GM21390 (cell line): ENCODE data around the gene CARF.
"Not testable (repeated sequence)": the region's sequence is repeated elsewhere in the genome, so short reads cannot be mapped to it uniquely, and the experiment has no call there.

Experiments used
- ATAC-seq: cut with Tn5 transposase; IDR thresholded peaks from one replicate; pipeline ENCODE4 v1.9.1; 2021; ENCODE audit not compliant: unreplicated experiment

Gene CARF, protein sequence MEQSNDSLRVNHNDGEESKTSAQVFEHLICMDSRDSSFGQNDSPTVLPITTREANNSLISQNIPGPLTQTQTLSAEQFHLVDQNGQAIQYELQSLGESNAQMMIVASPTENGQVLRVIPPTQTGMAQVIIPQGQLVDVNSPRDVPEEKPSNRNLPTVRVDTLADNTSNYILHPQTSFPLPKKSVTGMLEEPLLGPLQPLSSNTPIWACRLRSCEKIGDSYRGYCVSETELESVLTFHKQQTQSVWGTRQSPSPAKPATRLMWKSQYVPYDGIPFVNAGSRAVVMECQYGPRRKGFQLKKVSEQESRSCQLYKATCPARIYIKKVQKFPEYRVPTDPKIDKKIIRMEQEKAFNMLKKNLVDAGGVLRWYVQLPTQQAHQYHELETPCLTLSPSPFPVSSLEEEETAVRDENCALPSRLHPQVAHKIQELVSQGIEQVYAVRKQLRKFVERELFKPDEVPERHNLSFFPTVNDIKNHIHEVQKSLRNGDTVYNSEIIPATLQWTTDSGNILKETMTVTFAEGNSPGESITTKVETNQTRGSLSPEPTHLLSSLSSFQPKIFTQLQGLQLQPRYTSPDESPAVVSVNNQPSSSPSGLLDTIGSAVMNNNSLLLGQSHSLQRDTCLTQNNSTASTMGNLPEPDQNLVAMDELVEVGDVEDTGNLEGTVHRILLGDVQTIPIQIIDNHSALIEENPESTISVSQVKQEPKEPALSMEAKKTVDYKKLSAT

GRCh38 chr2:202911512-202912341 lies at the start of gene CARF, which contains the start of gene WDR12:
CARF (plus strand) TSS chr2:202912275; CDS start chr2:202941903, 29,628 bp downstream.
WDR12 (minus strand) TSS chr2:202911673; CDS start chr2:202911476, 197 bp downstream.
- ATAC-seq, result peak; percentile 75

- peak; percentile 80 for ATAC-seq
Observed at GRCh38 chr2:202870431-202871299, 41.4 kb upstream of the CARF start.

- peak; percentile 59 for ATAC-seq
Observed at GRCh38 chr2:202871300-202872141, 40.6 kb upstream of the CARF start, which contains the start of gene ICA1L. ICA1L (minus strand) TSS chr2:202871766; CDS start chr2:202829009, 42,757 bp downstream.

- ATAC-seq, result no peak
Observed at GRCh38 chr2:202877699-202878098, 34.4 kb upstream of the CARF start.

DNA sequence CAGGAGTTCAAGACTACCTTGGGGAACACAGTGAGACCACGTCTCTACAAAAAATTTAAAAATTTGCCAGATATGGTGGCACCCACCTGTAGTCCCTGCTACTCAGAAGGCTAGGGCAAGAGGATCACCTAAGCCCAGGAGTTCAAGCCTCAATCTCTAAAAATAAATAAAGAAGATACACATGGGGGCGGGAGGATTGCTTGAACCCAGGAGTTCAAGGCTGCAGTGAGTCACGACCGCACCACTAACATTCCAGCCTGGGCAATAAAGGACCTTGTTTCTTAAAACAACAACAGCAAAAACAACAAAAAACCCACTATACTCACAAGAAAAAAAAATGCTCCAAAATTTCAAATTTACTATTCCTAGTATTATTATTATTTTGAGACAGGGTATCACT lies 30.5 kb upstream of the CARF start:
- no peak for ATAC-seq

DNA sequence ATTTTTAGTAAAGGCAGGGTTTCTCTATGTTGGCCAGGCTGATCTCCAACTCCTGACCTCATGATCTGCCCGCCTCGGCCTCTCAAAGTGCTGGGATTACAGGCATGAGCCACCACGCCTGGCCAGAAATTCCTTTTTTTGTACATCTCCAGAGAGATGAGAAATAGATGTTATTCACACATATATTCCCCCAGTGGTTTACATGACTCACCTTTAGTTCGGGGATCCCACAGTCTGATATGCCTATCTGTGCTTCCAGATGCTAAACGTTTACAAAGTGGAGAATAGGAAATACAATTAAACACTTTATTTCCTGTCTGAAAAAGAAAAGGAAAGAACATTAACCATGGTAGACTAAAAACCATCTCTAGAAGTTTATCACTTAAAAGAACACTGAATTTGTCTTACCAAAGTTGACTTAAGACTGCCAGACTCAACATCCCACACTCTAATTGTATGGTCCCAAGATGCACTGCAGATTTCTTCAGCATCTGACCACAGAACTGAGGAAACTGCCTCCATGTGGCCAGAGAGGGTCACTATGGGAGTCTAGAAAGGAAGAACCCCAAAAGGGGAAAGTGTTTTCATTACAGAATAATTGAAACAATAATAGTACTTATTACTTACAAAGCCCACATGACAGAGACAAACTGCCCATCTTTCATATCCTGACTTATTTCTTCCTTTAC lies 27.9 kb upstream of the CARF start:
- ATAC-seq, result no peak

GRCh38 chr2:202885190-202885589 lies 26.9 kb upstream of the CARF start:
- ATAC-seq, result no peak

DNA sequence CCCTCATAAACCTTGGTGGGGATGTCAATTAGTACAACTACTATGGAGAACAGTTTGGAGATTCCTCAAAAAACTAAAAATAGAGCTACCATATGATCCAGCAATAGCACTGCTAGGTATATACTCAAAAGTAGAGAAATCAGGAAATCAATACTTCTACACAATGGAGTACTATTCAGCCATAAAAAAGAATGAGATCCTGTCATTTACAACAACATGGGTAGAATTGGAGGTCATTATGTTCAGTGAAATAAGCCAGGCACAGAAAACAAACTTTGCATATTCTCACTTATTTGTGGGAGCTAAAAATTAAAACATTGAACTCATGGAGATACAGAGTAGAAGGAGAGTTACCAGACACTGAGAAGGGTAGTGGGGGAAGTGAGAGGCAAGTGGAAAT lies 6.6 kb upstream of the CARF start:
- not testable (repeated sequence) for ATAC-seq

- ATAC-seq, result no peak
Observed at GRCh38 chr2:202908186-202908585, 3.9 kb upstream of the CARF start.

DNA sequence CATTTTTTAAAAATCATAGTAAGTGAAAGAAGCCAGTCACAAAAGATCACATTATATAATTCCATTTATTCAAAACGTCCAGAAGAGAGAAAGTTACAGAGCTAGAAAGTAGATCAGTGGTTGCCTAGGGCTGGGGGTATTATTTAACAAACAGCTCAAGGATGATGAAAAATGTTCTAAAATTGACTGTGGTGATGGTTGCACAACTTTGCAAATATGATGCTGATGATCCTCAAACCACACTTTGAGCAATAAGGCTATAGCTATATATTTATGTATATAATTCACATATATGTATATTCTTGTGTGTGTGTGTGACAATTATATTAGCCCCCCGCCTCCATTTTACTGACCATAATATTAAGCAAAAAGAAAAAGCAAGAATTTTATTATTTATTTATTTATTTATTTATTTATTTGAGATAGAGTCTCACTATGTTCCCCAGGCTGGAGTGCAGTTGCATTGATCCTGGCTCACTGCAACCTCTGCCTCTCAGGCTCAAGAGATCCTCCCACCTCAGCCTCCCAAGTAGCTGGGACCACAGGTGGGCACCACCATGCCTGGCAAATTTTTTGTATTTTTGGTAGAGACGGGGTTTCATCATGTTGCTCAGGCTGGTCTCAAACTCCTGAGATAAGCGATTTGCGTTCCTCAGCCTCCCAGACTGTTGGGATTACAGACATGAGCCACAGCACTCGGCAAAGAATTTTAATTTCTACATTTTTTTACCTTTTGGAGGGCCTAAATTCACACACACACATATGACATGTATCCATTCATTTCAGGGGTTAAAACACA lies 2.5 kb upstream of the CARF start:
- no peak for ATAC-seq

GRCh38 chr2:202910250-202910649 lies 1.8 kb upstream of the CARF start:
- ATAC-seq, result not testable (repeated sequence)

- ATAC-seq, result no peak
Observed at GRCh38 chr2:202910698-202911097, 1.4 kb upstream of the CARF start.

DNA sequence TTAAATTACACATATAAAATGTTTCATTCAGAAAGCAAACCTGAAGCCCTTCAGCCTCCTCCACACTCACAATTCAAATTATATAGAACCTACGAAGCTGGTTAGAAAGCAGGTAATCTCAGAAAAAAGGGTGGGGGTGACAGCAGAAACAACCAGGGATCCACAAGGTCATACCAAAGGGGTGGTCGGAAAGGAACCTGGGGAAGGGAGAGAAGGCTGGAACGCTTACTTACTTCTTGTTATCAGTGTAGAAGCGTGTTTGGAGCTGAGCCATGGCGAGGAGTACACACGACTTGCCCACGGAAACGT lies 918 bp upstream of the CARF start:
- ATAC-seq, result peak; percentile 5

- ATAC-seq, result peak; percentile 53
Observed at GRCh38 chr2:202912342-202913201, 497 bp downstream of the CARF start.

- ATAC-seq, result no peak
Observed at GRCh38 chr2:202918860-202919259, 6.8 kb downstream of the CARF start.

GRCh38 chr2:202932425-202933138 lies 20.5 kb downstream of the CARF start:
- ATAC-seq, result no peak

DNA sequence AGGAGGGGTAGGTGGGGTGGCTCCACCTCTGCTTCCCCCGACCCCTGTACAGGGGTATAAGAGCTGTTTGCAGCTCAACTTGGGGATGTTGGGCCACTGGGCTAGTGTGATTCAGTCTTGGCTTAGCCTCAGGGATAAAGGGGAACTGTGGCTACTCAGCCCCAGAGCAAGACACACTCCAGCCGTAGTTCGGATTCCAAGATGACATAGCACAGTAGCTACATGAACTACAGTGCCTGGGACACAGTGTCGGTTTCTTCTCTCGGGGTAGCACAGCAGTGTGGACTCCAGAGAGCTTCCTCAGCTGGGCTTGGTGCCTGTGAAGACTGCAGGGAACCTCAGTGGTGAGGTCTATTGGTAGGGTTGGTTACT lies 21.1 kb downstream of the CARF start:
- ATAC-seq, result no peak
